HG03457 (cell line): Measurements from ENCODE around the gene ISG20L2.

Experiments
- ATAC-seq: cut with Tn5 transposase; IDR thresholded peaks from one replicate; pipeline ENCODE4 v1.9.1; 2021; ENCODE audit warnings: moderate number of reproducible peaks; ENCODE audit not compliant: unreplicated experiment

ISG20L2 gene

GRCh38 chr1:156742017-156742416 is 13.5 kb upstream of the ISG20L2 start:
- ATAC-seq, result no peak

- ATAC-seq, result peak; percentile 2
Observed at GRCh38 chr1:156741481-156741983, 13.0 kb upstream of the ISG20L2 start.

GRCh38 chr1:156740741-156741480 is 12.3 kb upstream of the ISG20L2 start, which contains the start of gene MRPL24:
Gene MRPL24 (minus strand): TSS chr1:156741088. CDS start chr1:156738704, 2,384 bp downstream.
- ATAC-seq, result peak; percentile 75

- ATAC-seq, result no peak
Observed at GRCh38 chr1:156740237-156740740, 11.7 kb upstream of the ISG20L2 start.

GRCh38 chr1:156738916-156739315 is 10.3 kb upstream of the ISG20L2 start:
- ATAC-seq, result no peak

- no peak for ATAC-seq
Observed at GRCh38 chr1:156738407-156738806, 9.8 kb upstream of the ISG20L2 start.

GRCh38 chr1:156733989-156734584 is 5.5 kb upstream of the ISG20L2 start:
- ATAC-seq, result no peak

- ATAC-seq, result peak; percentile 50
Observed at GRCh38 chr1:156727926-156728598, 504 bp downstream of the ISG20L2 start, which contains the start of gene METTL25B. Gene METTL25B (plus strand): TSS chr1:156728469. CDS start chr1:156729105, 636 bp downstream.

GRCh38 chr1:156727492-156727891 is 1.1 kb downstream of the ISG20L2 start:
- no peak for ATAC-seq

- ATAC-seq, result no peak
Observed at GRCh38 chr1:156726549-156727226, 1.9 kb downstream of the ISG20L2 start.

GRCh38 chr1:156725683-156726280 is 2.8 kb downstream of the ISG20L2 start:
- ATAC-seq, result no peak

- no peak for ATAC-seq
Observed at GRCh38 chr1:156721535-156721934, 7.0 kb downstream of the ISG20L2 start.

- no peak for ATAC-seq
Observed at GRCh38 chr1:156721131-156721530, 7.4 kb downstream of the ISG20L2 start.

- ATAC-seq, result no peak
Observed at GRCh38 chr1:156717351-156717750, 11.2 kb downstream of the ISG20L2 start.

GRCh38 chr1:156714830-156715229 is 13.7 kb downstream of the ISG20L2 start:
- ATAC-seq, result no peak

- no peak for ATAC-seq
Observed at GRCh38 chr1:156712626-156713025, 15.9 kb downstream of the ISG20L2 start.

- no peak for ATAC-seq
Observed at GRCh38 chr1:156711011-156711817, 17.4 kb downstream of the ISG20L2 start.

GRCh38 chr1:156709757-156710489 is 18.6 kb downstream of the ISG20L2 start:
- no peak for ATAC-seq

GRCh38 chr1:156709031-156709430 is 19.5 kb downstream of the ISG20L2 start:
- ATAC-seq, result no peak
